ENCODE data around the gene NT5DC2.

- TF ChIP-seq EZH2phosphoT487 (IDR thresholded peaks at IDR 0.05; ENCODE audit: insufficient read depth, low read depth): no peak
- no peak for TF ChIP-seq EZH2 (IDR thresholded peaks at IDR 0.05; ENCODE audit: insufficient read depth, poor library complexity, severe bottlenecking)
Observed at GRCh38 chr3:52515192-52515591, 18.5 kb downstream of the NT5DC2 start.
